IMR-90 (cell line): ENCODE data around the gene NOXA1. TPM values are rescaled to one million over a fixed set of nuclear protein-coding genes. Genes with fewer than 3 reads are reported as not detected.

Experiments
- ATAC-seq: fragments of 200-7000 bp; cut with Tn5 transposase; 2 replicates; pipeline ENCODE4 v1.9.1; 2020; ENCODE audit warnings: low read depth, mild to moderate bottlenecking, moderate library complexity
- BruUV-seq: library from RNA; stranded (reverse); fragments of 400-500 nt; replicated peaks from 2 replicates; lab custom pipeline; 2021; lab: Mats Ljungman, UMichigan
- CTCF ChIA-PET: fragments of 300-600 bp; formaldehyde crosslinking; extraction: SDS; loops from one replicate; lab custom pipeline; 2021; ENCODE audit warnings: antibody characterized with exemption; lab: Yijun Ruan, JAX
- POLR2A ChIA-PET: fragments of 300-600 bp; sonication (Branson Sonifier 250); formaldehyde crosslinking; loops from one replicate; lab custom pipeline; 2022; ENCODE audit warnings: antibody characterized with exemption; ENCODE audit not compliant: unreplicated experiment; lab: Charles Lee
- DNase-seq: peaks from one replicate; pipeline ENCODE4 v3.0.0; 2013
- H2AFZ ChIP-seq: replicated peaks from 2 replicates; pipeline ENCODE3; 2013; ENCODE audit warnings: low read length, mild to moderate bottlenecking; ENCODE audit not compliant: poor library complexity
- H2AK5ac ChIP-seq: 2 replicates; pipeline ENCODE4 v1.6.1; 2013; ENCODE audit warnings: low read depth, low read length, inconsistent platforms
- H2AK9ac ChIP-seq: replicated peaks from 2 replicates; pipeline ENCODE3; 2013; ENCODE audit warnings: mild to moderate bottlenecking, low read depth, low read length, moderate library complexity; ENCODE audit not compliant: poor library complexity
- H2BK120ac ChIP-seq: 2 replicates; pipeline ENCODE4 v1.6.1; 2013; ENCODE audit warnings: low read depth, low read length, inconsistent platforms
- H2BK15ac ChIP-seq: 3 replicates; pipeline ENCODE4 v1.6.1; 2013; ENCODE audit warnings: low read depth, low read length, inconsistent platforms
- H2BK20ac ChIP-seq: 2 replicates; pipeline ENCODE4 v1.6.1; 2013; ENCODE audit warnings: low read depth, mild to moderate bottlenecking, inconsistent platforms, low read length, moderate library complexity
- H2BK5ac ChIP-seq: 2 replicates; pipeline ENCODE4 v1.6.1; 2013; ENCODE audit warnings: mild to moderate bottlenecking, low read depth, low read length, inconsistent platforms; ENCODE audit not compliant: poor library complexity, severe bottlenecking
- H3K14ac ChIP-seq: replicated peaks from 2 replicates; pipeline ENCODE4 v1.6.1; 2013; ENCODE audit warnings: low read depth, low read length, inconsistent platforms
- H3K18ac ChIP-seq: 2 replicates; pipeline ENCODE4 v1.6.1; 2013; ENCODE audit warnings: low read depth, low read length, control low read depth
- H3K23ac ChIP-seq: 2 replicates; pipeline ENCODE4 v1.6.1; 2013; ENCODE audit warnings: low read depth, low read length, inconsistent platforms
- H3K27ac ChIP-seq: 2 replicates; pipeline ENCODE4 v1.5.1; 2013; ENCODE audit warnings: mild to moderate bottlenecking, control low read depth, low read length; ENCODE audit not compliant: insufficient read depth
- H3K27me3 ChIP-seq: 2 replicates; pipeline ENCODE4 v1.6.1; 2013; ENCODE audit warnings: low read length; ENCODE audit not compliant: control insufficient read depth, insufficient read depth
- H3K36me3 ChIP-seq: 2 replicates; pipeline ENCODE4 v1.6.1; 2013; ENCODE audit warnings: low read length, mixed read lengths; ENCODE audit not compliant: control insufficient read depth, insufficient read depth
- H3K4ac ChIP-seq: 2 replicates; pipeline ENCODE4 v1.6.1; 2013; ENCODE audit warnings: low read depth, low read length, inconsistent platforms
- H3K4me1 ChIP-seq: 2 replicates; pipeline ENCODE4 v1.6.1; 2013; ENCODE audit warnings: low read length, mixed read lengths; ENCODE audit not compliant: control insufficient read depth, insufficient read depth
- H3K4me2 ChIP-seq: 2 replicates; pipeline ENCODE4 v1.6.1; 2013; ENCODE audit warnings: low read depth, mild to moderate bottlenecking, control low read depth, low read length, moderate library complexity
- H3K4me3 ChIP-seq: 2 replicates; pipeline ENCODE4 v1.5.1; 2013; ENCODE audit warnings: low read depth, mild to moderate bottlenecking, control low read depth, low read length, moderate library complexity; ENCODE audit not compliant: insufficient read depth
- H3K56ac ChIP-seq: 2 replicates; pipeline ENCODE4 v1.6.1; 2013; ENCODE audit warnings: low read length, inconsistent platforms; ENCODE audit not compliant: insufficient read depth; ENCODE audit errors: extremely low read depth
- H3K79me1 ChIP-seq, 2 experiments: 2 replicates each; pipeline ENCODE4 v1.6.1; 2013; ENCODE audit warnings: low read length in 2 of 2, inconsistent platforms in 1 of 2, low read depth in 1 of 2
- H3K9ac ChIP-seq: 2 replicates; pipeline ENCODE4 v1.6.1; 2013; ENCODE audit warnings: low read depth, low read length, control low read depth
- H3K9me1 ChIP-seq: 2 replicates; pipeline ENCODE4 v1.6.1; 2013; ENCODE audit warnings: low read length, inconsistent platforms; ENCODE audit not compliant: insufficient read depth
- H3K9me3 ChIP-seq: 2 replicates; pipeline ENCODE4 v1.6.1; 2013; ENCODE audit warnings: low read length; ENCODE audit not compliant: control insufficient read depth, insufficient read depth
- H4K20me1 ChIP-seq: 2 replicates; pipeline ENCODE4 v1.6.1; 2013; ENCODE audit warnings: low read length, inconsistent platforms; ENCODE audit not compliant: insufficient read depth
- H4K5ac ChIP-seq: 2 replicates; pipeline ENCODE4 v1.6.1; 2013; ENCODE audit warnings: mild to moderate bottlenecking, low read depth, low read length, control low read depth
- H4K8ac ChIP-seq, 2 experiments: 2 replicates each; pipeline ENCODE4 v1.6.1; 2013; ENCODE audit warnings: low read depth in 2 of 2, low read length in 2 of 2, control low read depth in 1 of 2, inconsistent platforms in 1 of 2
- H4K91ac ChIP-seq: 2 replicates; pipeline ENCODE4 v1.6.1; 2013; ENCODE audit warnings: low read depth, low read length, inconsistent platforms; ENCODE audit not compliant: insufficient read depth
- BHLHE40 ChIP-seq: fragments of 150-350 bp; IDR thresholded peaks from 2 replicates; pipeline ENCODE4 v1.6.1; 2016; ENCODE audit warnings: mild to moderate bottlenecking, low read depth, low read length
- NFE2L2 ChIP-seq: fragments of 150-350 bp; IDR thresholded peaks from 2 replicates; pipeline ENCODE4 v1.6.1; 2016; ENCODE audit warnings: low read depth, mild to moderate bottlenecking, low read length
- RAD21 ChIP-seq: IDR thresholded peaks from 2 replicates; pipeline ENCODE4 v1.6.1; 2012; ENCODE audit warnings: low read length, improper control_type of control experiment
- RCOR1 ChIP-seq: IDR thresholded peaks from 2 replicates; pipeline ENCODE4 v1.6.1; 2012; ENCODE audit warnings: mild to moderate bottlenecking, low read length, improper control_type of control experiment; ENCODE audit not compliant: insufficient replicate concordance
- WGBS, 2 experiments: methylation state at CpG; one replicate each; pipeline versions ENCODE4 v1.1.5 to v1.1.7; 2013; ENCODE audit warnings: missing lambda C conversion rate in 2 of 2; ENCODE audit not compliant: insufficient read length in 1 of 2; ENCODE audit errors: extremely low coverage in 2 of 2; 5-methylcytosine and 5-hydroxymethylcytosine counted together
- dilution Hi-C: fragments of 300-500 bp; cut with HindIII; formaldehyde crosslinking; loops from one replicate; pipeline ENCODE4 v1.14.3; 2018; ENCODE audit warnings: low sequenced_read_pairs; ENCODE audit not compliant: unreplicated experiment
- in situ Hi-C: fragments of 300-500 bp; cut with MboI; formaldehyde crosslinking; loops from 3 replicates; pipeline ENCODE4 v1.14.3; 2019; ENCODE audit warnings: low sequenced_read_pairs, inconsistent platforms, mixed read lengths
- intact Hi-C: fragments of 100-400 bp; cut with micrococcal nuclease; formaldehyde crosslinking; loops from 2 replicates; pipeline ENCODE4 v1.10.0; 2022
- polyA plus RNA-seq, 3 experiments: library from polyadenylated mRNA; depleted of rRNA; stranded (reverse); fragments of >200 nt; gene quantifications; 2 replicates each; pipeline ENCODE4 v1.2.3, GENCODE V29; 2012; ENCODE audit warnings: low replicate concordance in 1 of 3
- total RNA-seq: library from RNA; depleted of rRNA; stranded (reverse); fragments of >200 nt; gene quantifications from 2 replicates; pipeline ENCODE4 v1.2.3, GENCODE V29; 2012
- TF ChIP-seq, protein P1 (sequence below): fragments of 150-350 bp; IDR thresholded peaks from 2 replicates; pipeline ENCODE4 v1.6.1; 2017; ENCODE audit warnings: mild to moderate bottlenecking, antibody characterized with exemption, low read length, low read depth

Gene NOXA1
- total and polyA plus RNA-seq, 2 of the 4 experiments (the other 2 are of a cell fraction) = 0.17 TPM; not detected in 1

DNA sequence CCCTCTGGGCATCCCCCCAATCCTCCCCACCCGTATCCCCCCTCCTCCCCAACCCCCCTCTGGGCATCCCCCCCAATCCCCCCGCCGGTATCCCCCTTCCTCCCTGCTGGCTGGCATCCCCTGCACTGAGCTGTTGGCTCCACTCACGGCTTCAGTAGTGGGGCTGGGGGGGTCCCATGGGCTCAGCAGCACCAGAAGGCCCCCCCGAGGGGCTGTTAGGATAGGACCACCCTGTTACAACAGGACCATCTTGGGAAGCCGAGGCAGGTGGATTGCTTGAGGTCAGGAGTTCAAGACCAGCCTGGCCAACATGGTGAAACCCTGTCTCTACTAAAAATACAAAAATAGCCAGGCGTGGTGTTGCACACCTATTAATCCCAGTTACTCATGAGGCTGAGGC is 42.6 kb upstream of the NOXA1 start:
- H3K14ac ChIP-seq = no peak overlapping the region
- no peaks in the 10 kb centered on the region; the same call in 1 of the 2 replicates for H4K20me1 ChIP-seq
- no peak overlapping the region for H3K9ac ChIP-seq
- H3K23ac ChIP-seq = no peak overlapping the region
- no peaks in the 10 kb centered on the region for H3K79me1 ChIP-seq
- no peak overlapping the region for H2AK5ac ChIP-seq
- H3K27me3 ChIP-seq = no peaks in the 10 kb centered on the region
- H3K9me3 ChIP-seq = no peaks in the 10 kb centered on the region; the same call in 1 of the 2 replicates
- H3K36me3 ChIP-seq = no peaks in the 10 kb centered on the region
- TF ChIP-seq, protein P1, sequence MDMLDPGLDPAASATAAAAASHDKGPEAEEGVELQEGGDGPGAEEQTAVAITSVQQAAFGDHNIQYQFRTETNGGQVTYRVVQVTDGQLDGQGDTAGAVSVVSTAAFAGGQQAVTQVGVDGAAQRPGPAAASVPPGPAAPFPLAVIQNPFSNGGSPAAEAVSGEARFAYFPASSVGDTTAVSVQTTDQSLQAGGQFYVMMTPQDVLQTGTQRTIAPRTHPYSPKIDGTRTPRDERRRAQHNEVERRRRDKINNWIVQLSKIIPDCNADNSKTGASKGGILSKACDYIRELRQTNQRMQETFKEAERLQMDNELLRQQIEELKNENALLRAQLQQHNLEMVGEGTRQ = no peak
- TF ChIP-seq BHLHE40 (no peak), RAD21 (no peak), RCOR1 (no peak), NFE2L2 (no peak)
- no CpG with 5 or more reads among the region's 7 CpGs for WGBS, 2 experiments
- no peak overlapping the region for H3K56ac ChIP-seq
- ChIA-PET CTCF (no interaction called here), POLR2A (no interaction called here)
- no peak for DNase-seq
- dilution Hi-C loops (no loop called here), in situ Hi-C loops (no loop called here), intact Hi-C loops (no loop called here)
- no peak overlapping the region for H3K4ac ChIP-seq
- no peak overlapping the region for H2BK5ac ChIP-seq
- no peak overlapping the region for H2AK9ac ChIP-seq
- no peak overlapping the region for H4K91ac ChIP-seq
- no peak overlapping the region for H3K4me3 ChIP-seq
- no peak overlapping the region for H3K4me2 ChIP-seq
- peaks cover 5% of the 10 kb centered on the region; the same call in 1 of the 2 replicates for H3K4me1 ChIP-seq
- no peak overlapping the region for H3K18ac ChIP-seq
- no peak overlapping the region for H2BK20ac ChIP-seq
- BruUV-seq = no TSS peak
- no peak overlapping the region for H2BK120ac ChIP-seq
- H2AFZ ChIP-seq = no peak overlapping the region
- no peak overlapping the region for H4K5ac ChIP-seq
- H3K9me1 ChIP-seq = no peaks in the 10 kb centered on the region
- H4K8ac ChIP-seq = no peak overlapping the region
- no peak for ATAC-seq
- no peak overlapping the region for H2BK15ac ChIP-seq
- no peak overlapping the region for H3K27ac ChIP-seq
